H1 (cell line): ENCODE measurements around the gene FHAD1. TPM values are rescaled to one million over a fixed set of nuclear protein-coding genes. Genes with fewer than 3 reads are reported as not detected.

Experiments used
- ATF3 ChIP-seq: IDR thresholded peaks from 2 replicates; pipeline ENCODE4 v1.6.1; 2011; ENCODE audit warnings: low read depth, mild to moderate bottlenecking, low read length; ENCODE audit not compliant: insufficient read depth
- CHD2 ChIP-seq: IDR thresholded peaks from 2 replicates; pipeline ENCODE4 v1.6.1; 2012; ENCODE audit warnings: low read length, improper control_type of control experiment
- JUN ChIP-seq: IDR thresholded peaks from 2 replicates; pipeline ENCODE4 v1.6.1; 2011; ENCODE audit warnings: low read depth, mild to moderate bottlenecking, improper control_type of control experiment, low read length
- polyA plus RNA-seq, 7 experiments: library from polyadenylated mRNA; depleted of rRNA in 3 of 7; stranded (reverse) in 5 of 7; unstranded in 2 of 7; fragments of >200 nt in 5 of 7; fragments of 200-250 nt in 2 of 7; gene quantifications; 1 replicate in 5 of 7; 2 replicates in 1 of 7; 4 replicates in 1 of 7; pipeline versions ENCODE4 v1.2.1 to v1.2.3, GENCODE V29; 2011 to 2013; ENCODE audit warnings: missing spikeins in 2 of 7, mixed read lengths in 2 of 7
- total RNA-seq: library from RNA; stranded (reverse); fragmentation: NEBNext Ultra II Directional; extraction: Animal tissue kit (Norgen Biotek cat#: 25700); gene quantifications from 2 replicates; pipeline ENCODE4 v1.2.1, GENCODE V29; 2021

The FHAD1 gene
- total and polyA plus RNA-seq, 2 of the 8 experiments (the other 6 are each of a cell fraction or from before 2014, with no cell fraction given), result 0.39 to 0.69 TPM

GRCh38 chr1:15210651-15211375, 36.2 kb upstream of the FHAD1 start (continued):
- TF ChIP-seq ATF3 (no peak), CHD2 (no peak), JUN (no peak)
